NB4 (cell line): ENCODE measurements around the gene LPCAT1.

Source experiments
- MAX ChIP-seq: IDR thresholded peaks from 2 replicates; pipeline ENCODE4 v1.6.1; 2011; ENCODE audit warnings: low read depth, low read length
- MYC ChIP-seq: IDR thresholded peaks from 2 replicates; pipeline ENCODE4 v1.6.1; 2011; ENCODE audit warnings: low read depth, low read length
- POLR2A ChIP-seq: IDR thresholded peaks from 2 replicates; pipeline ENCODE4 v1.6.1; 2011; ENCODE audit warnings: mild to moderate bottlenecking; ENCODE audit not compliant: insufficient read length; ENCODE audit errors: extremely low read depth
- TF ChIP-seq, protein P1 (sequence below): IDR thresholded peaks from one replicate; pipeline ENCODE4 v1.5.1; 2012; ENCODE audit warnings: low read depth, low read length

GRCh38 chr5:1465966-1466471 is 57.7 kb downstream of the LPCAT1 start:
- TF ChIP-seq MYC (no peak), POLR2A (no peak), MAX (no peak)
- TF ChIP-seq, protein P1, sequence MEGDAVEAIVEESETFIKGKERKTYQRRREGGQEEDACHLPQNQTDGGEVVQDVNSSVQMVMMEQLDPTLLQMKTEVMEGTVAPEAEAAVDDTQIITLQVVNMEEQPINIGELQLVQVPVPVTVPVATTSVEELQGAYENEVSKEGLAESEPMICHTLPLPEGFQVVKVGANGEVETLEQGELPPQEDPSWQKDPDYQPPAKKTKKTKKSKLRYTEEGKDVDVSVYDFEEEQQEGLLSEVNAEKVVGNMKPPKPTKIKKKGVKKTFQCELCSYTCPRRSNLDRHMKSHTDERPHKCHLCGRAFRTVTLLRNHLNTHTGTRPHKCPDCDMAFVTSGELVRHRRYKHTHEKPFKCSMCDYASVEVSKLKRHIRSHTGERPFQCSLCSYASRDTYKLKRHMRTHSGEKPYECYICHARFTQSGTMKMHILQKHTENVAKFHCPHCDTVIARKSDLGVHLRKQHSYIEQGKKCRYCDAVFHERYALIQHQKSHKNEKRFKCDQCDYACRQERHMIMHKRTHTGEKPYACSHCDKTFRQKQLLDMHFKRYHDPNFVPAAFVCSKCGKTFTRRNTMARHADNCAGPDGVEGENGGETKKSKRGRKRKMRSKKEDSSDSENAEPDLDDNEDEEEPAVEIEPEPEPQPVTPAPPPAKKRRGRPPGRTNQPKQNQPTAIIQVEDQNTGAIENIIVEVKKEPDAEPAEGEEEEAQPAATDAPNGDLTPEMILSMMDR = no peak
